WI38 (cell line): ENCODE data around the gene DLGAP3.
"Not testable (repeated sequence)": the region's sequence is repeated elsewhere in the genome, so short reads cannot be mapped to it uniquely, and the experiment has no call there.

Source experiments
- H3K4me3 ChIP-seq: 2 replicates; pipeline ENCODE4 v1.5.1; 2011; ENCODE audit warnings: low read depth, mild to moderate bottlenecking, control low read depth, low read length
- TF ChIP-seq, protein P1 (sequence below): IDR thresholded peaks from 2 replicates; pipeline ENCODE4 v1.5.1; 2012; ENCODE audit warnings: low read depth, mild to moderate bottlenecking, control low read depth, low read length

Gene DLGAP3

DNA sequence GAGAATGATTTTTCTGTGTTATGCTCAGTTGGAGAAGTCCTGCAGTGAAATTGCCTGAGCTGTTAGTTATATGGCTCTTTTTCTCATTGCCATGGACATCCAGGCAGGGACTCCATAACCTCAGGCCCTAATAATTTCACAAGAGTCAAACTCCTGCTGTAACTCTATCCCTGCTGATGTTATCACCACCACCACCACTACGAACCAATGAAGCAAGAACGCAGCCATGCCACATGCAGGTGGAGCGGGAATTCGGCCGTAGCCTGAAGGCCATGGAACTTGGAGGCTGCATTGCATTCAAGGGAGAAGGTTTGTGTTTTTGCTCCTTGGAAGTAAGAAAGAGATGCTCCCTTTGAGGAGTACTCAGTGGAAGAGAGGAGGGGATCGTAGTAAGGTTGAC, 16.8 kb upstream of the DLGAP3 start:
- H3K4me3 ChIP-seq, result no peak overlapping the region
- TF ChIP-seq, protein P1, sequence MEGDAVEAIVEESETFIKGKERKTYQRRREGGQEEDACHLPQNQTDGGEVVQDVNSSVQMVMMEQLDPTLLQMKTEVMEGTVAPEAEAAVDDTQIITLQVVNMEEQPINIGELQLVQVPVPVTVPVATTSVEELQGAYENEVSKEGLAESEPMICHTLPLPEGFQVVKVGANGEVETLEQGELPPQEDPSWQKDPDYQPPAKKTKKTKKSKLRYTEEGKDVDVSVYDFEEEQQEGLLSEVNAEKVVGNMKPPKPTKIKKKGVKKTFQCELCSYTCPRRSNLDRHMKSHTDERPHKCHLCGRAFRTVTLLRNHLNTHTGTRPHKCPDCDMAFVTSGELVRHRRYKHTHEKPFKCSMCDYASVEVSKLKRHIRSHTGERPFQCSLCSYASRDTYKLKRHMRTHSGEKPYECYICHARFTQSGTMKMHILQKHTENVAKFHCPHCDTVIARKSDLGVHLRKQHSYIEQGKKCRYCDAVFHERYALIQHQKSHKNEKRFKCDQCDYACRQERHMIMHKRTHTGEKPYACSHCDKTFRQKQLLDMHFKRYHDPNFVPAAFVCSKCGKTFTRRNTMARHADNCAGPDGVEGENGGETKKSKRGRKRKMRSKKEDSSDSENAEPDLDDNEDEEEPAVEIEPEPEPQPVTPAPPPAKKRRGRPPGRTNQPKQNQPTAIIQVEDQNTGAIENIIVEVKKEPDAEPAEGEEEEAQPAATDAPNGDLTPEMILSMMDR, result no peak

DNA sequence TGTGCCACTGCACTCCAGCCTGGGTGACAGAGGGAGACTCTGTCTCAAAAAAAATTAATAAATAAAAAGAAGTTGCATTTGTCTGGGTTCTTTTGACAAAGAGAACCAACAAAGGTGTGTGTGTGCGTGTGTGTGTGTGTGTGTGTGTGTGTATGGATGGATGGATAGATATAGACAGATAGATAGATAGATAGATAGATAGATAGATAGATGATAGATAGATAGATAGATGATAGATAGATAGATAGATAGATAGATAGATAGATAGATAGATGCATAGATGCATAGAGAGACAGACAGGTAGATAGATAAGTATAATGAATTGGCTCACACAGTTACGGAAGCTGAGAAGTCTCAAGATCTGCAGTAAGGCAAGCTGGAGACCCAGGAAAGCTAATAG, 12.3 kb upstream of the DLGAP3 start:
- not testable (repeated sequence) for H3K4me3 ChIP-seq

DNA sequence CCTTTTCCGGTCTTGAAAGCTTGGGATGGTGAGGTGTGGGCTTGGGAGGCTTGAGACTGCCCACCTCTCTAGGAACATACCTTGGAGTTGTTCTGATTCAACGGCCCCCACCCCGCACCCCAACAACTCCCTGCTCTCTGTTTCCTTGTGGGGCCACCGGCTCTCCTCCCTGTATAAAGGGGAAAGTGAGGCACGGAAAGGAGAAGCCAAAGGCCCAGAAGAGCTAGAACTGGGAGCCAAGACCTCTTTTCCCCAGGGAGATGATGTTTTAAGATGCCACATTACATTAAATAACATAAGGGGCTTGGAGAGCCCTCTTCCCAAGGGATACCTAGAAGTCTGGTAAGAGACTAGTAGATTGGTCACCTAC, 1.2 kb upstream of the DLGAP3 start:
- TF ChIP-seq, protein P1, result no peak
- H3K4me3 ChIP-seq, result no peak overlapping the region

DNA sequence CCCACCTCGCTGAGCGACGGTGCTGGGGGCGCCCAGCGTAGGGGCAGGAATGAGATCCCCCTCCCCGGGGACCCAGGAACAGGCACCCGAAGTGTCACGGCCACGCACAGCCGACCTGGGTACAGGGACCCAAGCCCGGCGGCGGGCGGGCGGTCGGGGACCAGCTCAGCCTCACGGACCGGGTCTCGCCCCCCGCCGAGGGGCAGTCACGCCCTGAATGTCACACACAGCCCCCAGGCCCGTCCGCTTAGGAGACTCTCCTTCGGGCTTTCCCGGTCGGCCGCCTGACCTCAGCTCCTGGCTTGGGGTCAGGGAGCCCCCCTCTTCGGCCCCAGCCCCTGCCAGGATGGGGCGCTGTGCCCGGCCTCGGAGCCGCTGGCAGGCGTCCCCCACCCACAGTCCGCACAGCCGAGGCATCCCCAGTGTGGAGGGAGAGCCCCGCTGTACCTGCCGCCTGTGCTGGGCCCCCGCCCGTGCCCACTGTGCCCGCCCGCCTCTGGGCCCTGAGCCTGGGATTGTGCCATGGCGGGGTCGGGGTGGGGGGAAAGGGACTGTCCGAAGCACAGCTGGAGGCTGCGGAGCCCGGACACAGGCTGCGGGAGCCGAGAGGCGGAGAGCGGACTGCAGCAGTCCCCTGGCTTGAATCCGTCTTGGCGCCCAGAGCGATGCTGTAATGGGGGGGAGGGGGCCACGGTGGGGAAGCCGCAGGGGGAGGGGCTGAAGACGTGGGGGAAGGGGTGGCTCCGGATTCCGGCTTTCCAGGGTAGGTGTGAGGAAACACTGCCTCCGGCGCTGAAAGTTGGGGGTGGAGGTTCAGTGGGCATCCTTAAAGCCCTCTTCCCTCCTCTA, 627 bp upstream of the DLGAP3 start:
- TF ChIP-seq, protein P1, result no peak
- H3K4me3 ChIP-seq, result no peak overlapping the region

DNA sequence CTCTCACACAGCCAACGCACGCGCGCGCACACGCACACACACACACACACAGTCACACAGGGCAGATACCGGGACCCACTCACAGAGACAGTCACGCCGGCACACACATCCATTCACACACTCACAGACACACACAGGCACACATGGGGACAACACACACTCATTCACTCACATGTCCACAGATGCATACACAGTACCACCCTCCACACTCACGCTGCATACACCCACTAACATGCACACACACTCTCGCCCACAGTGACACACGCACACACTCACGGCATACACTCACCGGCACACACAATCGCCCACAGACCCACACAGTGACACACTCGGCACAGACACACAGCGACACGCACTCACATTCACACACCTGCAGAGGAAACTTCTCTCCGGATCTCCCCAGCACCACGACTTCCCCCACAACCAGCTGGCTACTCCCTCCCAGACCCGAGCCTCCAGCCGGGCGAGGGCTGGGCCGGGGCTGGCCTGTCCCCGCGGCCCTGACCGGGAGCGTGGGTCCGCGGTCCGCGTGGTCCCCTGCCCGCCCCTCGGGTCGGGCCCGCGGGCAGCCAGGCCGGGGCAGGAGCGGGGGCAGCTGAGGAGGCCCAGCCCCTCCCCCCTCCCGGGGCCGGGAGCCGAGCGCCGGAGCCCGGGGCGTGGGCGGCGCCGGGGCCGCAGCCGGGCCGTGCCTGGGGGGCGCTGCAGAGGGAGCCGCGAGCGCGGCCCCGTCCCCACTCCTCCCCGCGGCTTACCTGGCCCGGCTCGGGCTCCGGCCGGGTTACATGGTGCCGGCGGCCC, 552 bp downstream of the DLGAP3 start:
- no peak overlapping the region for H3K4me3 ChIP-seq
- TF ChIP-seq, protein P1, result no peak

DNA sequence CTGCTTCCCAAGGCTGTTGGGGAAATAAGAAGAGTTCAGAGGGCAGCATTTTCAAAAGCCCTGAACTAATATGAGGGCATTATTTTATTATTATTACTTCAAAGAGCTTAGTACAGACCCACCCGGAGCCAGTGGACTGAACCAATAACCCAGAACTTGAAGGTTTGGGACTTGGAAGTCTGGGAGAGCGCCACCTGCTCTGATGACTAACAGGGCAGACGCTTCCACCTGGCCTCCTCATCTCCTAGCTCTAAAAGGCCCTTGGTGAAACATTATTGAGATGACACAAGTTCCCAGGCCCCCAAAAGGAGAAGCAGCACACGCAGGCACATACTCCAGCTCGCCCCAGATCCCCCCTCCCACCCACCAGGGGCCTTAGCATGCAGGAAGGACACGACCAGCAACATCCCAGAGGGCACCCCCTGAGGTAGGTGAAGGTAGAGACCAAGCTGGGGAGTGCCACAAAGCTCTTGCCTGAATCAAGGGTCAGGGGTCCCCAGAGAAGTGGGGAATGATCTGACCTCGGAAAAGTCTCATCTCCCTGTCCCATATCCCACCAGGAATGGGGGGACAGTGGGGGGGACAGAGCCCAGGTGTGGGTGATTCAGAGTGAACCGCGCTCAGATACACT, 1.3 kb downstream of the DLGAP3 start:
- TF ChIP-seq, protein P1, result no peak

DNA sequence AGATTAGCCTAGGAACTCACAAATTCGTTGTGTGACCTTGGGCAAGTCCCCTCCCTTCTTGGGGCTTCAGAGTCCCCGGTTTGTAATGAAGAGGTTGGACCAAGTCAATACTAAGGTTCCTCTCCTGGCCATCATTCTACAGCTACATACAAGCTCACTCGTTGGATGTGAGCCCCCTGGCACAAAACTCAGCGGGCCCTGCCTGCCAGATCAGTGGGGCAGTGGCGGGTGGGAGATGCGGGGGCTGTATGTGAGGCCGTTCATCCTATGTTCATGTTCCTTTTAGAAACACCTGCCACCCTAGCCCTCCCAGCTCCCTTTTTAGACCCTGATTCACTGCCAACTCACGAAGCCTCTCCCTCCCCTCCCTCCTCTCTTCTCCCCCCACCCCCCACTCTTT, 2.1 kb downstream of the DLGAP3 start:
- H3K4me3 ChIP-seq, result no peak overlapping the region
- TF ChIP-seq, protein P1, result no peak

More for the DNA sequence above, 1.3 kb downstream of the DLGAP3 start:
- H3K4me3 ChIP-seq, result no peak overlapping the region
